ENCODE data around the gene SFXN1.
"Not testable (repeated sequence)": the region's sequence is repeated elsewhere in the genome, so short reads cannot be mapped to it uniquely, and the experiment has no call there.

- TF ChIP-seq POLR2A, CTCF (IDR thresholded peaks at IDR 0.05): not testable (repeated sequence)
These were observed 29.3 kb downstream of the SFXN1 start for GRCh38 chr5:175507671-175508070.
